ENCODE results near the gene CES3. TPM values are rescaled to one million over a fixed set of nuclear protein-coding genes. Genes with fewer than 3 reads are reported as not detected.

The CES3 gene
- total and polyA plus RNA-seq, 9 of the 15 experiments (the other 6 are each of a cell fraction or from before 2014, with no cell fraction given), result 0.06 to 2.2 (median 0.68) TPM

GRCh38 chr16:66920924-66921680 is 40.0 kb upstream of the CES3 start:
- BruUV-seq (replicated peaks), result no TSS peak
- Histone ChIP-seq H3K9me3 (replicated peaks; ENCODE audit: control insufficient read depth, insufficient read depth, low read depth, low read length) (no peaks in the 10 kb centered on the region), H3K36me3 (ENCODE audit: control insufficient read depth, insufficient read depth, low read length) (no peaks in the 10 kb centered on the region), H3K4me2 (ENCODE audit: insufficient read depth, low read length) (no peak overlapping the region), H3K4me1 (replicated peaks in 1 of 2; ENCODE audit: control insufficient read depth in 2 of 2, insufficient read depth in 2 of 2, low read length in 2 of 2) (peaks cover 0 to 32% of the 10 kb centered on the region in 2 experiments; a peak in 3 of 5 replicates), H3K79me2 (ENCODE audit: control insufficient read depth, insufficient read depth, low read length) (no peaks in the 10 kb centered on the region), H3K4me3 (no peak overlapping the region), H3K27me3 (ENCODE audit: control insufficient read depth in 2 of 2, insufficient read depth in 2 of 2, low read length in 2 of 2) (peaks cover 11 to 62% of the 10 kb centered on the region in 2 experiments; a peak in 3 of 5 replicates), H4K20me1 (replicated peaks; ENCODE audit: control insufficient read depth, insufficient read depth, low read length) (no peaks in the 10 kb centered on the region; the same call in 1 of the 2 replicates), H3K9ac (ENCODE audit: insufficient read depth in 1 of 2, low read depth in 2 of 2, low read length in 2 of 2) (no peak overlapping the region; a peak in 1 of 4 replicates), H3K9me1 (ENCODE audit: control insufficient read depth, insufficient read depth, low read length) (no peaks in the 10 kb centered on the region), H3K27ac (ENCODE audit: extremely low read depth, low read depth, low read length) (no peak overlapping the region), H2AFZ (ENCODE audit: low read depth, low read length) (no peak overlapping the region)
- FAIRE-seq (no peak), DNase-seq (ENCODE audit: extremely low read depth in 1 of 4, low spot score in 3 of 4) (no peak), ATAC-seq (no peak)
- ChIA-PET CTCF (ENCODE audit: low intra/inter-chr PET ratio) (no interaction called here), POLR2A (interaction anchor here (0.6 to 2.0 kb wide), 4 partner anchors 8 to 368 kb away, joined by 3 to 11 read pairs (median 7); partner anchors contain the start of gene CIAO2B)
- intact Hi-C loops (cut with micrococcal nuclease), result no loop called here
- 7% methylated on average over 9 of the region's 9 CpGs for WGBS (ENCODE audit: insufficient coverage, low coverage, missing lambda C conversion rate)
- in situ Hi-C loops (cut with MboI), result no loop called here
- TF ChIP-seq, protein P1, sequence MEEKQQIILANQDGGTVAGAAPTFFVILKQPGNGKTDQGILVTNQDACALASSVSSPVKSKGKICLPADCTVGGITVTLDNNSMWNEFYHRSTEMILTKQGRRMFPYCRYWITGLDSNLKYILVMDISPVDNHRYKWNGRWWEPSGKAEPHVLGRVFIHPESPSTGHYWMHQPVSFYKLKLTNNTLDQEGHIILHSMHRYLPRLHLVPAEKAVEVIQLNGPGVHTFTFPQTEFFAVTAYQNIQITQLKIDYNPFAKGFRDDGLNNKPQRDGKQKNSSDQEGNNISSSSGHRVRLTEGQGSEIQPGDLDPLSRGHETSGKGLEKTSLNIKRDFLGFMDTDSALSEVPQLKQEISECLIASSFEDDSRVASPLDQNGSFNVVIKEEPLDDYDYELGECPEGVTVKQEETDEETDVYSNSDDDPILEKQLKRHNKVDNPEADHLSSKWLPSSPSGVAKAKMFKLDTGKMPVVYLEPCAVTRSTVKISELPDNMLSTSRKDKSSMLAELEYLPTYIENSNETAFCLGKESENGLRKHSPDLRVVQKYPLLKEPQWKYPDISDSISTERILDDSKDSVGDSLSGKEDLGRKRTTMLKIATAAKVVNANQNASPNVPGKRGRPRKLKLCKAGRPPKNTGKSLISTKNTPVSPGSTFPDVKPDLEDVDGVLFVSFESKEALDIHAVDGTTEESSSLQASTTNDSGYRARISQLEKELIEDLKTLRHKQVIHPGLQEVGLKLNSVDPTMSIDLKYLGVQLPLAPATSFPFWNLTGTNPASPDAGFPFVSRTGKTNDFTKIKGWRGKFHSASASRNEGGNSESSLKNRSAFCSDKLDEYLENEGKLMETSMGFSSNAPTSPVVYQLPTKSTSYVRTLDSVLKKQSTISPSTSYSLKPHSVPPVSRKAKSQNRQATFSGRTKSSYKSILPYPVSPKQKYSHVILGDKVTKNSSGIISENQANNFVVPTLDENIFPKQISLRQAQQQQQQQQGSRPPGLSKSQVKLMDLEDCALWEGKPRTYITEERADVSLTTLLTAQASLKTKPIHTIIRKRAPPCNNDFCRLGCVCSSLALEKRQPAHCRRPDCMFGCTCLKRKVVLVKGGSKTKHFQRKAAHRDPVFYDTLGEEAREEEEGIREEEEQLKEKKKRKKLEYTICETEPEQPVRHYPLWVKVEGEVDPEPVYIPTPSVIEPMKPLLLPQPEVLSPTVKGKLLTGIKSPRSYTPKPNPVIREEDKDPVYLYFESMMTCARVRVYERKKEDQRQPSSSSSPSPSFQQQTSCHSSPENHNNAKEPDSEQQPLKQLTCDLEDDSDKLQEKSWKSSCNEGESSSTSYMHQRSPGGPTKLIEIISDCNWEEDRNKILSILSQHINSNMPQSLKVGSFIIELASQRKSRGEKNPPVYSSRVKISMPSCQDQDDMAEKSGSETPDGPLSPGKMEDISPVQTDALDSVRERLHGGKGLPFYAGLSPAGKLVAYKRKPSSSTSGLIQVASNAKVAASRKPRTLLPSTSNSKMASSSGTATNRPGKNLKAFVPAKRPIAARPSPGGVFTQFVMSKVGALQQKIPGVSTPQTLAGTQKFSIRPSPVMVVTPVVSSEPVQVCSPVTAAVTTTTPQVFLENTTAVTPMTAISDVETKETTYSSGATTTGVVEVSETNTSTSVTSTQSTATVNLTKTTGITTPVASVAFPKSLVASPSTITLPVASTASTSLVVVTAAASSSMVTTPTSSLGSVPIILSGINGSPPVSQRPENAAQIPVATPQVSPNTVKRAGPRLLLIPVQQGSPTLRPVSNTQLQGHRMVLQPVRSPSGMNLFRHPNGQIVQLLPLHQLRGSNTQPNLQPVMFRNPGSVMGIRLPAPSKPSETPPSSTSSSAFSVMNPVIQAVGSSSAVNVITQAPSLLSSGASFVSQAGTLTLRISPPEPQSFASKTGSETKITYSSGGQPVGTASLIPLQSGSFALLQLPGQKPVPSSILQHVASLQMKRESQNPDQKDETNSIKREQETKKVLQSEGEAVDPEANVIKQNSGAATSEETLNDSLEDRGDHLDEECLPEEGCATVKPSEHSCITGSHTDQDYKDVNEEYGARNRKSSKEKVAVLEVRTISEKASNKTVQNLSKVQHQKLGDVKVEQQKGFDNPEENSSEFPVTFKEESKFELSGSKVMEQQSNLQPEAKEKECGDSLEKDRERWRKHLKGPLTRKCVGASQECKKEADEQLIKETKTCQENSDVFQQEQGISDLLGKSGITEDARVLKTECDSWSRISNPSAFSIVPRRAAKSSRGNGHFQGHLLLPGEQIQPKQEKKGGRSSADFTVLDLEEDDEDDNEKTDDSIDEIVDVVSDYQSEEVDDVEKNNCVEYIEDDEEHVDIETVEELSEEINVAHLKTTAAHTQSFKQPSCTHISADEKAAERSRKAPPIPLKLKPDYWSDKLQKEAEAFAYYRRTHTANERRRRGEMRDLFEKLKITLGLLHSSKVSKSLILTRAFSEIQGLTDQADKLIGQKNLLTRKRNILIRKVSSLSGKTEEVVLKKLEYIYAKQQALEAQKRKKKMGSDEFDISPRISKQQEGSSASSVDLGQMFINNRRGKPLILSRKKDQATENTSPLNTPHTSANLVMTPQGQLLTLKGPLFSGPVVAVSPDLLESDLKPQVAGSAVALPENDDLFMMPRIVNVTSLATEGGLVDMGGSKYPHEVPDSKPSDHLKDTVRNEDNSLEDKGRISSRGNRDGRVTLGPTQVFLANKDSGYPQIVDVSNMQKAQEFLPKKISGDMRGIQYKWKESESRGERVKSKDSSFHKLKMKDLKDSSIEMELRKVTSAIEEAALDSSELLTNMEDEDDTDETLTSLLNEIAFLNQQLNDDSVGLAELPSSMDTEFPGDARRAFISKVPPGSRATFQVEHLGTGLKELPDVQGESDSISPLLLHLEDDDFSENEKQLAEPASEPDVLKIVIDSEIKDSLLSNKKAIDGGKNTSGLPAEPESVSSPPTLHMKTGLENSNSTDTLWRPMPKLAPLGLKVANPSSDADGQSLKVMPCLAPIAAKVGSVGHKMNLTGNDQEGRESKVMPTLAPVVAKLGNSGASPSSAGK (IDR thresholded peaks at IDR 0.05), result no peak
- TF ChIP-seq ZC3H8 (IDR thresholded peaks at IDR 0.05) (no peak), DACH1 (IDR thresholded peaks at IDR 0.05; ENCODE audit: partially characterized antibody) (no peak), CSDE1 (IDR thresholded peaks at IDR 0.05) (no peak), ZNF175 (CRISPR knock-in tag; IDR thresholded peaks at IDR 0.05; ENCODE audit: low read depth) (no peak), HMG20A (CRISPR knock-in tag; conservative IDR thresholded peaks at IDR 0.05) (no peak)
- TF ChIP-seq, protein P2, sequence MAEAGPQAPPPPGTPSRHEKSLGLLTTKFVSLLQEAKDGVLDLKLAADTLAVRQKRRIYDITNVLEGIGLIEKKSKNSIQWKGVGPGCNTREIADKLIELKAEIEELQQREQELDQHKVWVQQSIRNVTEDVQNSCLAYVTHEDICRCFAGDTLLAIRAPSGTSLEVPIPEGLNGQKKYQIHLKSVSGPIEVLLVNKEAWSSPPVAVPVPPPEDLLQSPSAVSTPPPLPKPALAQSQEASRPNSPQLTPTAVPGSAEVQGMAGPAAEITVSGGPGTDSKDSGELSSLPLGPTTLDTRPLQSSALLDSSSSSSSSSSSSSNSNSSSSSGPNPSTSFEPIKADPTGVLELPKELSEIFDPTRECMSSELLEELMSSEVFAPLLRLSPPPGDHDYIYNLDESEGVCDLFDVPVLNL (CRISPR knock-in tag; IDR thresholded peaks at IDR 0.05; ENCODE audit: low read depth), result no peak
- TF ChIP-seq, protein P3, sequence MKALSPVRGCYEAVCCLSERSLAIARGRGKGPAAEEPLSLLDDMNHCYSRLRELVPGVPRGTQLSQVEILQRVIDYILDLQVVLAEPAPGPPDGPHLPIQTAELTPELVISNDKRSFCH (CRISPR knock-in tag; IDR thresholded peaks at IDR 0.05), result no peak
- TF ChIP-seq, protein P3 (tag; IDR thresholded peaks at IDR 0.05), result no peak

All from K562 (cell line).